GM23248 (cell line): ENCODE measurements around the gene ACAN.

Experiments used
- EZH2 ChIP-seq: fragments of 200-600 bp; sonication (generic); IDR thresholded peaks from 2 replicates; pipeline ENCODE4 v1.6.1; 2018; ENCODE audit warnings: antibody characterized with exemption, mild to moderate bottlenecking; ENCODE audit not compliant: insufficient read depth, poor library complexity, severe bottlenecking
- EZH2phosphoT487 ChIP-seq: fragments of 200-600 bp; sonication (generic); IDR thresholded peaks from 2 replicates; pipeline ENCODE4 v1.6.1; 2018; ENCODE audit warnings: antibody characterized with exemption, moderate library complexity, mild to moderate bottlenecking, low read depth; ENCODE audit not compliant: insufficient read depth

- no peak for TF ChIP-seq EZH2
- no peak for TF ChIP-seq EZH2phosphoT487
Observed at GRCh38 chr15:88877906-88878305, 74.7 kb downstream of the ACAN start.
